ENCODE data around the gene ZC3H15.

Gene ZC3H15

DNA sequence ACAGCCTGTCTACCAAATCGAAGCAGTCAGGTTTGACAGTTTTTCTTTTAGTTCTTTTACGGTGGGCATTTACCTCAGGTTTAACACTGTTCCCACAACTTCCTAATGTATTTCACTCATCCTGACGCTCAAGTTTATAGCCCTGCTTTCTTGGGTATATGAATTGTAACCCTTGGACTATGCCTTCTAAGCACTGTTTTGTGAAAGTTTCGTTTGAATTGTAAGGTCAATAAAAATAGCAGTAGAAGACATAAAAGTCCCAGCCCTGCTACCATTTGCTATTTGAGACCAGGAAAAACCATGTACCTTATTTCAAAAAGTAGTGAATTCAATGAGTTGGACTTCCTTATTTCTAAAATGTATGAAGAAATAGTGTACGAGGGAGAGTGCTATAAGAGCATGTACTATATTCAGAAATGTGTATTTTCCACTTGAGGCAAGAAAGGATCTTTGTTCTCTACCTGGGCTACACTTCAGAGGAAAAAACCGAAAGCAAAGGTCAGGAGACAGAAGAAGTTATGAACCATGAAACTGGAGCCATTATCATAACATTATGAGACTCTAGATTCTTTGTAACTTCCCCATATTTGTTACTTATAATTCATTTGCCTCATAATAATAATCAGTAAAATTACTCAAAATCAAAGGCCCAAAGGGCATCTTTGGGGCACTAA is 1.9 kb upstream of the ZC3H15 start:
- TF ChIP-seq FOXP2 (optimal IDR thresholded peaks at IDR 0.05; ENCODE audit: borderline replicate concordance, extremely low read depth, extremely low read length, insufficient read depth): no peak
- no peak for TF ChIP-seq REST (IDR thresholded peaks at IDR 0.05; ENCODE audit: insufficient read depth in 1 of 2, low read depth in 2 of 2, low read length in 2 of 2)
- TF ChIP-seq POLR2AphosphoS5 (IDR thresholded peaks at IDR 0.05; ENCODE audit: low read depth, low read length): no peak
- TF ChIP-seq SIN3A (IDR thresholded peaks at IDR 0.05; ENCODE audit: borderline replicate concordance, insufficient read depth, low read length): no peak
- no peak for TF ChIP-seq TAF1 (IDR thresholded peaks at IDR 0.05; ENCODE audit: borderline replicate concordance, insufficient read depth, low read length)

- no peak for TF ChIP-seq TAF1 (IDR thresholded peaks at IDR 0.05; ENCODE audit: borderline replicate concordance, insufficient read depth, low read length)
- TF ChIP-seq POLR2AphosphoS5 (IDR thresholded peaks at IDR 0.05; ENCODE audit: low read depth, low read length): no peak
- no peak for TF ChIP-seq SIN3A (IDR thresholded peaks at IDR 0.05; ENCODE audit: borderline replicate concordance, insufficient read depth, low read length)
- TF ChIP-seq FOXP2 (optimal IDR thresholded peaks at IDR 0.05; ENCODE audit: borderline replicate concordance, extremely low read depth, extremely low read length, insufficient read depth): no peak
Measured at GRCh38 chr2:186485576-186485870, 537 bp upstream of the ZC3H15 start.

- TF ChIP-seq POLR2AphosphoS5 (IDR thresholded peaks at IDR 0.05; ENCODE audit: low read depth, low read length): no peak
- TF ChIP-seq TAF1 (IDR thresholded peaks at IDR 0.05; ENCODE audit: borderline replicate concordance, insufficient read depth, low read length): no peak
- TF ChIP-seq REST (IDR thresholded peaks at IDR 0.05; ENCODE audit: insufficient read depth in 1 of 2, low read depth in 2 of 2, low read length in 2 of 2): no peak
- no peak for TF ChIP-seq SIN3A (IDR thresholded peaks at IDR 0.05; ENCODE audit: borderline replicate concordance, insufficient read depth, low read length)
- TF ChIP-seq FOXP2 (optimal IDR thresholded peaks at IDR 0.05; ENCODE audit: borderline replicate concordance, extremely low read depth, extremely low read length, insufficient read depth): no peak
Measured at GRCh38 chr2:186486651-186487647, 889 bp downstream of the ZC3H15 start.

- TF ChIP-seq TAF1 (IDR thresholded peaks at IDR 0.05; ENCODE audit: borderline replicate concordance, insufficient read depth, low read length) (no peak), REST (IDR thresholded peaks at IDR 0.05; ENCODE audit: insufficient read depth in 1 of 2, low read depth in 2 of 2, low read length in 2 of 2) (no peak), POLR2AphosphoS5 (IDR thresholded peaks at IDR 0.05; ENCODE audit: low read depth, low read length) (no peak), FOXP2 (optimal IDR thresholded peaks at IDR 0.05; ENCODE audit: borderline replicate concordance, extremely low read depth, extremely low read length, insufficient read depth) (no peak), SIN3A (IDR thresholded peaks at IDR 0.05; ENCODE audit: borderline replicate concordance, insufficient read depth, low read length) (no peak)
Measured at GRCh38 chr2:186493564-186494085, 7.6 kb downstream of the ZC3H15 start.

DNA sequence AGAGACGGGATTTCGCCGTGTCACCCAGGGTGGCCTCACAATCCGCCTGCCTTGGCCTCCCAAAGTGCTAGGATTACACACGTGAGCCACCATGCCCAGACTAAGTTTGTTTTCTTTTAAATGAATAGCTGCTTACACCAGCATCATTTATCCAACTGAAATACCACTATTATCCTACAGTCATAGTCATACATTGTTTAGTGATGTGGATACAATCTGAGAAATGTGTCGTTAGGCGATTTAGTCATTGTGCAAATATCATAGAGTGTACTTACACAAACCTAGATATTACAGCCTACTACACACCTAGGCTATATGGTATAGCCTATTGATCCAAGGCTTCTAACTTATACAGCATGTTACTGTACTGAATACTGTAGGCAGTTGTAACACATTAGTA is 10.3 kb downstream of the ZC3H15 start:
- TF ChIP-seq FOXP2 (optimal IDR thresholded peaks at IDR 0.05; ENCODE audit: borderline replicate concordance, extremely low read depth, extremely low read length, insufficient read depth) (no peak), POLR2AphosphoS5 (IDR thresholded peaks at IDR 0.05; ENCODE audit: low read depth, low read length) (no peak), SIN3A (IDR thresholded peaks at IDR 0.05; ENCODE audit: borderline replicate concordance, insufficient read depth, low read length) (no peak), REST (IDR thresholded peaks at IDR 0.05; ENCODE audit: insufficient read depth in 1 of 2, low read depth in 2 of 2, low read length in 2 of 2) (no peak), TAF1 (IDR thresholded peaks at IDR 0.05; ENCODE audit: borderline replicate concordance, insufficient read depth, low read length) (no peak)

All from PFSK-1 (cell line).